Left ventricle myocardium inferior (tissue), 1 donor: Measurements from ENCODE around the gene RANBP17. TPM values are rescaled to one million over a fixed set of nuclear protein-coding genes. Genes with fewer than 3 reads are reported as not detected.

Source experiments
- DNase-seq: peaks from one replicate; pipeline ENCODE4 v3.0.0-alpha.2; 2020
- H3K27ac ChIP-seq: fragments of 200-600 bp; replicated peaks from 2 replicates; pipeline ENCODE4 v1.8.0; 2021
- H3K27me3 ChIP-seq: fragments of 200-600 bp; 2 replicates; pipeline ENCODE4 v1.8.0; 2021; ENCODE audit warnings: low read depth
- H3K36me3 ChIP-seq: fragments of 200-600 bp; 2 replicates; pipeline ENCODE4 v1.8.0; 2021
- H3K4me1 ChIP-seq: fragments of 200-600 bp; 2 replicates; pipeline ENCODE4 v1.8.0; 2021
- H3K4me3 ChIP-seq: fragments of 200-600 bp; 2 replicates; pipeline ENCODE4 v1.8.0; 2021; ENCODE audit warnings: mild to moderate bottlenecking, moderate library complexity
- H3K9me3 ChIP-seq: fragments of 200-600 bp; replicated peaks from 2 replicates; pipeline ENCODE4 v1.8.0; 2021
- CTCF ChIP-seq: fragments of 200-600 bp; IDR thresholded peaks from 2 replicates; pipeline ENCODE4 v1.8.0; 2021; ENCODE audit warnings: antibody characterized with exemption, mild to moderate bottlenecking, borderline replicate concordance
- intact Hi-C: fragments of 100-400 bp; cut with micrococcal nuclease; formaldehyde crosslinking; loops from one replicate; pipeline ENCODE4 v1.11.0; 2022
- total RNA-seq: library from RNA; stranded (reverse); fragmentation: NEBNext Ultra II Directional; extraction: Animal tissue kit (Norgen Biotek cat#: 25700); gene quantifications from one replicate; pipeline ENCODE4 v1.2.1, GENCODE V29; 2021
- donor health status: DM: no; HTN: yes; CAD: no; lungs with severe emphysema.

RANBP17 gene
- total RNA-seq, 1 donor from 2014 or later, result 6.5 TPM

- Histone ChIP-seq H3K27me3 (peaks cover 100% of the 10 kb centered on the region), H3K4me3 (no peak overlapping the region), H3K4me1 (no peaks in the 10 kb centered on the region), H3K9me3 (no peaks in the 10 kb centered on the region), H3K36me3 (no peaks in the 10 kb centered on the region), H3K27ac (no peak overlapping the region)
- intact Hi-C loops, result no loop called here
- no peak for TF ChIP-seq CTCF
- no peak for DNase-seq
Measured at GRCh38 chr5:171322527-171322926, 460.7 kb downstream of the RANBP17 start.

GRCh38 chr5:171323007-171323406, 461.2 kb downstream of the RANBP17 start:
- H3K27me3 ChIP-seq, result peaks cover 100% of the 10 kb centered on the region
- H3K9me3 ChIP-seq, result no peaks in the 10 kb centered on the region
- no peaks in the 10 kb centered on the region for H3K36me3 ChIP-seq
- no peaks in the 10 kb centered on the region for H3K4me1 ChIP-seq
- no peak for DNase-seq
- intact Hi-C loops, result no loop called here
- TF ChIP-seq CTCF, result no peak
- no peak overlapping the region for H3K27ac ChIP-seq
- H3K4me3 ChIP-seq, result no peak overlapping the region

GRCh38 chr5:171323806-171324632, 462.2 kb downstream of the RANBP17 start:
- Histone ChIP-seq H3K27me3 (peaks cover 100% of the 10 kb centered on the region), H3K36me3 (no peaks in the 10 kb centered on the region), H3K9me3 (no peaks in the 10 kb centered on the region), H3K4me1 (no peaks in the 10 kb centered on the region), H3K27ac (no peak overlapping the region), H3K4me3 (no peak overlapping the region)
- no peak for DNase-seq
- TF ChIP-seq CTCF, result no peak
- intact Hi-C loops, result no loop called here

GRCh38 chr5:171330021-171330420, 468.2 kb downstream of the RANBP17 start:
- intact Hi-C loops, result no loop called here
- no peak for TF ChIP-seq CTCF
- H3K4me3 ChIP-seq, result no peak overlapping the region

GRCh38 chr5:171335616-171336015, 473.8 kb downstream of the RANBP17 start:
- H3K4me1 ChIP-seq, result peaks cover 6% of the 10 kb centered on the region
- H3K36me3 ChIP-seq, result no peaks in the 10 kb centered on the region
- H3K27me3 ChIP-seq, result peaks cover 99% of the 10 kb centered on the region
- TF ChIP-seq CTCF, result no peak
- no peaks in the 10 kb centered on the region for H3K9me3 ChIP-seq
- no peak overlapping the region for H3K4me3 ChIP-seq
- no peak overlapping the region for H3K27ac ChIP-seq
- DNase-seq, result no peak
- intact Hi-C loops, result no loop called here

More at GRCh38 chr5:171330021-171330420, 468.2 kb downstream of the RANBP17 start:
- H3K27ac ChIP-seq, result no peak overlapping the region
- no peaks in the 10 kb centered on the region for H3K36me3 ChIP-seq
- H3K9me3 ChIP-seq, result no peaks in the 10 kb centered on the region
- no peak for DNase-seq
- no peaks in the 10 kb centered on the region for H3K4me1 ChIP-seq
- peaks cover 100% of the 10 kb centered on the region for H3K27me3 ChIP-seq
